NCI-H2196 (cell line): Measurements from ENCODE around the gene TRIM2.
"Not testable (repeated sequence)": the region's sequence is repeated elsewhere in the genome, so short reads cannot be mapped to it uniquely, and the experiment has no call there.

ENCODE experiments used
- DNase-seq: peaks from one replicate; lab custom pipeline; 2025; ENCODE audit not compliant: unreplicated experiment; lab: John Stamatoyannopoulos, UW

The TRIM2 gene

DNA sequence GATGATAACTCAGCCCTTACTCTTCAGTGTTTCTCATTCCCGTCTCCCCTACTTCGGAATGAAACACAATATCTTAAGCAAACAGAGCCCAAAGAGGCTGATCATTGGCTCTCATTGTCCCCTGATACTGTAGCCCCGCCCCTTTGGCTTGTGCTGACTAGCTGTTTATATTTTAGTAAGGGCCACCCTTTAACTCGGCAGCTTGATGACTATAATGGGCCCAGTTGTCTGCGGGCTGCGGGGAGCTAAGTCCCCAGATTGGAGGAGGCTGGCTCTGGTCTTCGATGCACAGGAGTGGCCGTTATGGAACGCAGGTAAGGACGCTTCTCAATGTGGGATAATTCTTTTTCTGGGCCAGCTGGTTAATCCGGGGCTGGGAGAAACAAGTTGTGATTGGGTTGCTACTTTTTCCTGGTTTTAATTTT, at the start of gene TRIM2:
TSS of gene TRIM2 (plus strand) at position 197 of the 425 bp plus-strand sequence. CDS start at position 285, 88 bp downstream.
- no peak for DNase-seq

DNA sequence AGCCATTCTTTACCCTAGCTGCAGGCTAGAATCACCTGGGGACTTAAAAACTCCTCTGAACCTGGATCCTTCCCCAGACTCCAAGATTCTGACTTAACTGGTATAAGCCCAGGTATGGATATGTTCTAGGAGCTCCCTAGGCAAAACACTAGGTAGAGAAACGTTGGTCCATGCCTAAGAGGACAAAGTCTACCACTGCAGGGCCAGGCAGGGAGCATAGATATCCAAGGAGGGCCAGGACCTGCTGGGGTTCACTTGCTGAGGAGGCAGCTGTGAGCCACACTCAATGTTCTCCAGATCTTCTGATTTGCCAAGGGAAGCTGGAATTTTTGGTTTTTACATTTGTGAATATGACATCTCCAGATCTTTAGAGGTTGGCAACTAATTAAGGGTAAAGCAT, 48.6 kb upstream of the TRIM2 start:
- DNase-seq = no peak

DNA sequence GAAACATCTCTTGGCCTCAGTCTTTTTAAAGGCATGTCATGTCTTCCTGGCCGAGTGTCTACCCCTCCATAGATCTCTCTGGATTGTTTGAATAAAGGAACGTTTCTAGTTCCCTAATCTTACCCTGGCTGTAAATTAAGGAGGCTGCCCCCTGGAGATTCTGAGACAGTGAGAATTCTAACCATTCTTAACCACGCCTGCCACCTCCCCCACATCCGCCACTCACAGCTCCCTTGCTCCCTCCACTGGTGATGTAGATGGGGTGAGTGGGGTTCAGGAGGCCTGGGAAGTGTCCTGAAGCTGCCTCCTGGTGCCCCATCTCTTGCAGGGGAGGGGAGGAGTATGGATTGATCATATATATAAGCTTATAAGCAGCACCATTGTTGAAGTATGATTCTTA, 48.0 kb upstream of the TRIM2 start:
- no peak for DNase-seq

DNA sequence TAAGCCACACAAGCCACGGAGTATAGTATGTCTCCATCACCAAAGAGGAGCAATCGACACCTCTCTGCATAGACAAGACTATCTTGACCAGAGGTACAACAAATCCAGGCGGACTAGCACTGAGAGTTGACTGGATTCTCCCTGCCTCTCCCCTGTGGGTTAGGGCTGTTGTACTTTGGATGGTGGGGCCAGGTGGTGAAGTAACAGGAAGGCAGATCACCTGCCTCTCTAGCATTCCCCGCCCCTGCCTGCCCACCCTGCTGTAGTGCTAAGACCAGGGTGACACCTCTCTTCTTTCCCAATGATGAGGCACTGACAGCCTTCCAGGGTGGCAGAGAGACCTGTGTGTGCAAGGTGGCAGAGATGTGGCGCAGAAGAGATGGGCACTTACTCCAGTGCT, 47.5 kb upstream of the TRIM2 start:
- no peak for DNase-seq

DNA sequence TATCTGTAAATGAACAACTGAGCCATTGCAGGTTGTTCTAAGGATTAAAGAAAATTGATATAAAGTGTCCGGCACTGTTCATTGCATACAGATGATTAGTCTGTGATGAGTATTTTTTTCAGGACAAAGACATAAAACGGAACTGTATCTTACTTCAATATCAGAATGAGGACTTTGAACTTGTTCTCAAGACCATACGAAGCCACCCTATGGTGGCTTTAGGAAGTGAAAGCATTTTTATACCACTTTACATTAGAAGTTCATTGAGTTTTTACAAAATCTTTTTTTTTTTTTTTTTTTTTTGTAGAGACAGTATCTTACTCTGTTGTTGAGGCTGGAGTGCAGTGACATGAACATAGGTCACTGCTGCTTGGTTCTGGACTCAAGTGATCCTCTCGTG, 45.2 kb upstream of the TRIM2 start:
- DNase-seq = no peak

DNA sequence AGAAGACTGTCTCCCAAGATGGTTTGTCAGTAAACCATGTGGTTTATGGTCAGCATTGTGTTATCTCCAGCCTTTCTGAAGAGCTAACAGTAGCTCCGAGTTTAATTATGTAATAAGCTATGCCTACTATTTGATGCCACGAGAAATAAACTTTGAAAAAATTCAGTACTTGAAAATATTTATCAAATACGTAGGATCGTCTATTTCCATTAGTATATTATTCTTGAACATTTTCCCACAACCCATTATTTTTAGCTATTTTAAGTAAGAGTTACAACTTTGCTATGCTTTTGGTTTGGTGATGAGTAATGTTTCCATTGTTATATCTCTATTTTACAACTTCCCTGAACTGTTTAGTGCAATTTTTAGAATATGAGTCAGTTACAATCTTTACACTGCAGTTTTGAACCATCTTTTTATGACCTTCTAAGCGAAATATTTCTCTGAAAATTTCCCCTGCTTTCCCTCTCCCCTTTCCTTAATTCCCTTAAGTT, 44.5 kb upstream of the TRIM2 start:
- DNase-seq = no peak

DNA sequence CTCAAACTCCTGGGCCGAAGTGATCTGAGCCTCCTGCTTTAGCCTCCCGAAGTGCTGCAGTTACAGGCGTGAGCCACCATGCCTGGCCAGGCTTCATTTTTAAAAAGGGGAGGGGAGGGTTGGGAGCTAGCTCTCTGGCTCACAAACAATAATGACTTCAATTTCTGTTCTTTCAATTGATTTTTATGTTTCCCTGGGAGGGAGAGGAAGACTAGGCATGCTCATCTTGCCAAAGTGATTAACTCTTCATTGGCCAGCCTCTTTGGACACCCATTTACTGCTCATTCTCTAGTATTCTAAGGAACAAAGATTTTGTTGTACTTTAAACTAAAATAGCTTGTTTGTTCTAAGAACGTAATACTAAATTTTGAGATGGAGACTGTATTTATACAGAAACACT, 43.4 kb upstream of the TRIM2 start:
- DNase-seq = no peak

DNA sequence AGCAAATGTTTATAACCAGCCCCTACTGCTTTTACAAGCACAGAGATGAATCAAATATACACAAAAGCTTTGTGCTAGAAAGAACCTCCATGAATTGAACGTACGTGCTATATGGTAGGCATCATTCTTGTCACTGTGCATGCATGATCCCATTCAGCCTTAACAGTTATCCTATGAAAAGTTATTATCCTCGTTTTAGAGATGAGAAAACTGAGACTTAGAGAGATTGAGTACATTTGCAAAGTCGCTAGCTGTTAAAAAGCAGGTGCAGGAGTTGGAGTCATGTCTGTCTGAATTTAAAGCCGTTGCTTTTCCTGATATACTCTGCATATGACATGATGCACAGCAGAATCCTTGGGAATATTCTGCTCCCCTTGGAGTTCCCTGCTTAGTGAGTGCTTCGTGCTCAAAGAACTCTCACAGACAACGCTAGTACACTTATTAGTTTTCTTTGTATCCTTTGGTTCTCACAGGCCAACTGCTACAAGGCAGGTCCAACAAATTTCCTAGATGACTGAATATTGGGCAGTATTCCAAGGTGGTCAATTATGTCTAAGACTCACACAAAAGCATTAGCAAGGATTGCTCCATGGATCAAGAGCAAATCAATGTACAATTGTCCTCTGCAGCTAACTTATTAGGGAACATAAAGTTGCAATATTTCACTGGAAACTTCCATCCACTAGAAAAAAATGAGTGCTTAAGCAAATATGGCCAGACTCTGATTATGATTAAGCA, 42.8 kb upstream of the TRIM2 start:
- DNase-seq = no peak

DNA sequence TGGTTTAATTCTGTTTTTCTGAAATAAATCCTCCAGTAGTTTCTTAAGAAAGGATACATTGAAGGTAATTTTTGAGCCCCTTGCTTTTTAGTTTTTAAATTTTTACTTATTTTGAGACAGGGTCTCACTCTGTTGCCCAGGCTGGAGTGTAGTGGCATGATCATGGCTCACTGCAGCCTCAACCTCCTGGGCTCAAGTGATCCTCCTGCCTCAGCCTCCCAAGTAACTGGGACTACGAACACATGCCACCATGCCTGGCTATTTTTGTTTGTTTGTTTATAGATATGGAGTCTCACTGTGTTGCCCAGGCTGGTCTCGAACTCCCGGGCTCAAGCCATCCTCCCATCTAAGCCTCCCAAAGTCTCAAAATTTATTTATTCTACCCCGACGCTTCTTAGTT, 39.0 kb upstream of the TRIM2 start:
- DNase-seq = not testable (repeated sequence)

DNA sequence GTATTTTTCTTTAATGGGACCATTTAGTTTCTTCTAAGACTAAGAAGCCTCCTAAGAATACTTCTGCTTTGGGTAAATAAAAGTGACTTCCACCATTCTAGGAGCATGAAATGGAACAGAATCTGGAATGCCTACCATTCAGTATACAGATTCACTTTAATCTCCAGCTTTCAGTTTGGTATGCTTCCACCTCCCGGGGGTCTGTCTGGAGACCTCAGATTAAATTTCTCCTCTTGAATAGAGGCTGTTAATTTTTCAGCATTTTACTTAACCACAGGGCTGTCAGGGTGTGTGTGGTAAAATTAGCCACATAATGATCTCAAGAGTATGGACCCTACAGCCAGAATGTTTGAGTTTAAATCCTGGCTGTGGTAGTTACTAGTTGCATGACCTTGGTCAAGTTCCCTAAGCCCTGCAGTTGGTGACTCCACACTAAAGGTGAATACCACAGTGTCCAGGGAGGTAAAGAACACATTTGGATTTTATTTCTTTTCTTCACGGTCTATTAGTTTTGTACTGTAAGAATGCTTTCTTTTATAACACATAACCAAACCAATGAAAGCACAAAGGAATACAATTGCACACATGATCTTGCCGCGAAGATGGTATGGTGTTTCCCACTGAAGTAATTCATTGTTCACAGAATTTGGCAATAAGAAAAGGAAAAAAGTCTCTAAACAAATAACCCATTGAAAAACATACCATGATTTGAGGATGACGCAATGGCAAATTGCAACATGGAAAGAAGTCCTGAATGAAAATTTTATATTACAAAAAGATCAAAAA, 37.3 kb upstream of the TRIM2 start:
- DNase-seq = no peak

DNA sequence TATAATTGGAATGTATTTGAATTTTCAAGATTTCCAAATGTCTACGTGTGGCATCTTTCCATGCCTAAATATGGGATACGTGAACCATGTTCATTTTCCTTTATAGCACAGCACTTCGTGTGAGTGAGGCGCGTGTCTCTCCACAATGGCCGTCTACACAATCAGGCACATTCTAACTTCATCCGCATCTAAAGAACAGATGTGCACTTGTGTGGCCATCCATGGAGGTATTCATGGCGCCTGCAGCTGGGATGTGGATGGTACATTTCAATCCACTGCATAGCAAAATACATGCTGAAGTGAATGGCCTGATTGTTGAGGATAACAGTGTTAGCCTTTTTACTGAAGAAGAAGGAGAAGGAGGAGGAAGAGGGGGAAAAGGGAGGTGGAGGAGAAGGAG, 34.5 kb upstream of the TRIM2 start:
- no peak for DNase-seq

DNA sequence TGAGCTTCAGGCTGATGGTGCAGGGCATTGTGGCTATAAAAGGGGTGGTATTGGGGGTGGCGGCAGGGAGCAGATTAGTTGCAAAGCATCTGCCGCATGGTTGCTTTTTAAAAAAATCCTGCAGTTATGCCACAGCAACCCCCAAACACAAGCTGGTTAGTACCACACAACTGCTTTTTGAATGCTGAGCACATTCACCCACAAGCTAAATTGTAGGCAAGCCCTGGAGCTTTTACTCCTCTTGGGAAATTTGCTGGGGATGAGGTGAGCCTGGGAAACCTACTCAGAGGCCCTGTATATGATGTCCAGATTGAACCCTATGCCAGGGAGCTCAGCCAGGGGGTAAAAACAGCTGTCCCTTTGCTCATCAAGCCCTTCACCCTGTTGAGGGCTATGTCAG, 33.8 kb upstream of the TRIM2 start:
- no peak for DNase-seq

DNA sequence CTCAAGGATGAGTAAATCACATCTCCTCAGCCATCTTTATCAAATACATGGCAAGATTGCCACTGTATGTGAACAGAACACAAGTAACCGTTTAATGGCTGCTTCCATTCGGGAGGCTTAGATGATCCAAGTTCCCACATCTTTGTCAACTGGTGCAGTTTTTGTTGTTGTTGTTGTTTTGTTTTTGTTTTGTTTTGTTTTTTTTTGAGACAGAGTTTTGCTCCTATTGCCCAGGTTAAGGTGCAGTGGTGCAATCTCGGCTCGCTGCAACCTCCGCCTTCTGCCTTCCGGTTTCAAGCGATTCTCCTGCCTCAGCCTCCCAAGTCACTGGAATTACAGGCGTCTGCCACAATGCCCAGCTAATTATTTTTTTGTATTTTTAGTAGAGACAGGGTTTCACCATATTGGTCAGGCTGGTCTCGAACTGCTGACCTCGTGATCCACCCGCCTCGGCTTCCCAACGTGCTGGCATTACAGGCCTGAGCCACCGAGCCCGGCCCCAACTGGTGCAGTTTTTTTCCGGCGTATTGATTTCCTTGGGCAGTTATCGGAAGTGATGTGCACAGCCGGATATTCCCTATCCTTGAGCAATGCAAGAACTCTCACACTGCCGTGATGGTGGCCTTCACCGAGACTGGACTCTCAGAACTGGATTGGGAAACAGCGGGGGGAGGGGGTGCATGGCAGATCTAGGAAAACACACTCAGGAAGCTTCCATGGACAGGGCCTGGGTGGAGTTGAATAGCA, 29.2 kb upstream of the TRIM2 start:
- no peak for DNase-seq

DNA sequence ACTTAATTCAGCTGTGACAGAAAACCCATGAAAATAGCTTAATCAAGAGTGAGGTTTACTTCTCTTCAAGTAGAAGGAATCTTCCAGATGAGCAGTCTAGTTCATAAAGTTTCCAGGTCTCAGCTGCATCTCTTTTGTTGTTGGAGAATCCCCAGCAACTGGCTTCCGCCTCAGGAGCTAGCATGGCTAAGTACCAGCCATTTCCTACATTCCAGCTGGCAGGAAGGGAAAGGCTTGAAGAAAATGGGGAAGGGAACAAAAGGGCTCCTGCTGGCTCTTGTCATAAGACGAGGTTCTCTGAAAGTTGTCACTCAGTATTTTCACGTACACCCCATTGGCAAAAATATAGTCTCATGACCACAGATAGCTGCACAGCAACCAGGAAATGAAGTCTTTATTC, 27.3 kb upstream of the TRIM2 start:
- no peak for DNase-seq

DNA sequence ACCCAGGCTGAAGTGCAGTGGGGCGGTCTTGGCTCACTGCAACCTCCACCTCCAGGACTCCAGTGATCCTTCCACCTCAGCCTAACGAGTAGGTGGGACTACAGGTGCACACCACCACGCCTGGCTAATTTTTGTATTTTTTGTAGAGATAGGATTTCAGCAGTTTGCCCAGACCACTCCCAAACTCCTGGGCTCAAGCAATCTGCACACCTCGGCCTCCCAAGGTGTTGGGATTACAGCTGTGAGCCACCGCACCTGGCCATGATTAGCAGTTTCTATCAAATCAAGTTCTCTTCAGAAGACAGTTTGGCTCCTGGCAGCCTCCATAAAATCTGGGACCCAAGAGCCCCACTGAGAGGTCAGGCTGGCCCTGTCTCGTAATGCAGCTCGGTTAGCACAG, 26.4 kb upstream of the TRIM2 start:
- DNase-seq = no peak

DNA sequence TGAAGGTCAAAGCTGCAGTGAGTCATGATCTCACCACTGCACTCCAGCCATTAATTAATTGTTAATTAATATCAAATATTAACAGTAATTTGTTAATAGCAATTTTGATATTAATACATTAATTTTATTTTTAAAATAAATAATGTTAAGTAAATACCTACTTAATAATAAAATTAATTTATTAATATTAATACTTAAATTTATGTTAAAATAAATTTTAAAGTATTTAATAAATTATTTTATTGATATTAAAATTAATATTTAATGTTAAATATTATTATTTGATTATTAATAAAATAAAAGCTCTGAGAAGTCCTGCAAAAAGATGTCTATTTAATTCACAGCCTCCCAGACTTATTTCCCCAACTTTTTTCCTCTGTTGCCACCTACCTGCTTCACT, 25.1 kb upstream of the TRIM2 start:
- DNase-seq = no peak

DNA sequence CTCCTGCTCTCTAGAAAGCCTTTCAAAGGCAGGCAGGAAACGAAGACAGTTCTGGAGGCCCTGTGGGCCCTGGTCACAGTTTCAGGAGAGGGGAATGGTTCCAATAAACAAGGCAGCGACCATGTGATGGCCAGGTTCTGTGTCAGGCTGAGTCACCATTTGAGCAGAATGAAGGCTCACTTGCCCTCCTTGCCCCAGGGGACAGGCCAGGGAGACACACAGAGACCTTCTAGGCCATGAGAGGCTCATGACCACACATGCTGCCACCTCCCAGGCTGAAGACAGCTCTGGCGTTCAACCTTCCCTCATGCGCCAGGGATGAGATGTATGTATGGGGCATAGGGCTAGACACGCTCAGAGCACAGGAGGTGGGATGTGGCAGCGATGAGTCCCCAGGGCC, 22.9 kb upstream of the TRIM2 start:
- no peak for DNase-seq

DNA sequence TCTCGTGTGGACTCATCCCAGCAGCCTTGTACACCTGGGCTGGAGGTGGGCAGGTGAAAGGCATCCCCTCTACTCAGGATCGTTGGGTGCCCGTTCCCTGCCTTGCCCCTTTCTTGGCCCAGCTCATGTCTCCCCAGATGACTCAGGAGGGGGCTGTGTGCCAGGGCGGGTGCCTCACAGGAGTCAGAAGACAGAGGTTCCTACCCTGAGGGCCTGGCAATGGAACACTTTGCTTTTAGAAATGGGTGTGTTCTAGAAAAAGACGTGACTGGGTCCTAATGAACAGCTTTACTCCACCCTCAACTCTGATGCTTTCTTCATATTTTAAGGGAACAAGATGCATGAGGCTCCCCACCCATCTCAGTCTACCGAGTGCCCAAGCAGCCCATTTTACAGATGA, 22.5 kb upstream of the TRIM2 start:
- no peak for DNase-seq

DNA sequence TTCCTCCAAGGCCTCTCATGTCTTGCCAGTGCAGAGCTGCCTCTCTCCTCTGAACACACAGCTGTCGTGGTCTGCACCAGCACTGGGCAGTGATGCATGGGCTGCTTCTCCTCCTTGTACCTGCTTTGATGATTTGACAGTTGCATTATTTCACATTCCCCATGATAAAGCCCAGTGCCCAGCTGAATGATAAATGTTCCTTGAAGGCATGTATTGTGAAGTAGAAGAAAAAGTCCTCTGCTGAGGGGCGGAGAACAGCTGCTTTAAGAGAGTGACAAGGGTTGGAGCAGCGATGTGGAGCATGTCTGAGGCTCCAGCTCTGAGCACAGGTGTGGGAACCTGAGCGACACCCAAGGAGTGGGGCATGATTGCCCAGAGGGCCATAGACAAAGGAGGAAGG, 21.1 kb upstream of the TRIM2 start:
- DNase-seq = no peak

DNA sequence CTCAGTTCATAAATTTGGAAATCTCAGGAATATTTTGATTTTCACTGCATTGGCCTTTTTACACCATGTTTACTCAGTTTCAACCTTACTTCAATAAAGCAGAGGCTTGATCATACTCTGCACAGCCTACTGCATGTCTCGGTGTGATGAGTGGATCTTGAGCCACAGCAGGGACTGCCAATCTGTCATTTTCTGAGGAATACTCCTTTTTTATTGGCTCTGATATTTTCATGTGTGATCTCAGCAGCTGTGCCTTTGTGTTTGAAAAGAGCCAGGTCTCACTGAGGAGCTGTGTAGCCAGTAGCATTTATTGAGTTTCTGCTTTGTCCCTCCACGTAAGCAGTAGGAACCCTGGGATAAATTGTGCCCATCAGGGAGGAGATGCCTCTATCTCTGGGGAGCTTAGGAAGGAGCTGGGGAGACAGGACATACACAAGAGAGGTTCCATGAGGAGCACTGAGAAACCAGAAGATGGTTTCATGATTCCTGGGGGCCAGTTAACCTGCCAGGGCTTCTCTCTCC, 18.9 kb upstream of the TRIM2 start:
- no peak for DNase-seq

DNA sequence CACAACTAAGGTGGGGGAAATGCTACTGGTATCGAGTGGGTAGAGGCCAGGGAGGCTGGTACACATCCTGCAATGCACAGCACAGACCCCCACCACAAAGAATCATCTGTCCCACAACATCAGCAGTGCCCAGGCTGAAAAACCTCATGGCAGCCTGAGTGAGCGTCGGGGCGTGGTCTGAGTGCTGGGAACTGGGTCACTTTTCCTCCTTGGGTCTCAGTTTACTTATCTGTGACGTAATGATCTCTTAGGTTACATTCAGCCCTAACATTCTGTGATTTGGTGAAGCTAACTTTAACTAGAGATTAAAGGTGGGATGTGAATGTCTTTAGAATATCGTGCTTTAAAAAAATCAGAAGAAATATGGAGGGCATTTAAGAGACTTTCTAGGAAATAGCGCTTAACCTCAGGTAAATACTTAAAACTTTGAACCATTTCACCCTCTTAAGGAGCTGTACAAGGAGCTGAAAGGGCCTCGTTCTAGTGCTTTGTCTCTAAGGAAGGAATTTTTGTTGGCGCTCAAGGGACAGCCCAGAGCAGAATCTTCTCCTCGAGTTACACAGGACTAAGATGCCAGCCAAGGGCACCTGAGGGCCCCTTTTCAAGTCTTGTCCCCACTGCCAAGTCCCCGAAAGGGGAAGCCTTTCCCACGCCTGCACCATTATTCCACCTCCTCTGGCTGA, 18.1 kb upstream of the TRIM2 start:
- DNase-seq = no peak
